CD8-positive, alpha-beta memory T cell (primary cell): ENCODE data around the gene TM4SF4. TPM values are rescaled to one million over a fixed set of nuclear protein-coding genes. Genes with fewer than 3 reads are reported as not detected.
A peak's percentile ranks its signal among the peaks of the same experiment; 100 is the strongest.

Source experiments
- CTCF ChIA-PET: fragments of 350-600 bp; sonication (Branson Sonifier 250); formaldehyde crosslinking; loops from one replicate; lab custom pipeline; 2021; ENCODE audit warnings: antibody characterized with exemption; lab: Charles Lee
- POLR2A ChIA-PET: fragments of 350-600 bp; sonication (Branson Sonifier 250); formaldehyde crosslinking; loops from one replicate; lab custom pipeline; 2021; ENCODE audit warnings: antibody characterized with exemption; lab: Charles Lee
- DNase-seq, 5 donors: peaks; one replicate each; pipeline versions ENCODE4 v3.0.0 to v3.0.0-alpha.2; 2020 to 2022; ENCODE audit warnings: mixed read lengths in 1 of 5
- H3K27ac ChIP-seq: one replicate; pipeline ENCODE4 v1.7.0; 2013; ENCODE audit warnings: low read depth, mild to moderate bottlenecking, low read length, moderate library complexity
- H3K27me3 ChIP-seq: 2 replicates; pipeline ENCODE4 v1.7.0; 2013; ENCODE audit warnings: low read length, mild to moderate bottlenecking; ENCODE audit not compliant: insufficient read depth, poor library complexity, severe bottlenecking
- H3K36me3 ChIP-seq: 2 replicates; pipeline ENCODE4 v1.7.0; 2013; ENCODE audit warnings: mild to moderate bottlenecking, low read length, moderate library complexity; ENCODE audit not compliant: insufficient read depth
- H3K4me1 ChIP-seq: 2 replicates; pipeline ENCODE4 v1.7.0; 2013; ENCODE audit warnings: mild to moderate bottlenecking, low read length, moderate library complexity; ENCODE audit not compliant: insufficient read depth
- H3K4me3 ChIP-seq: 2 replicates; pipeline ENCODE4 v1.7.0; 2013; ENCODE audit warnings: mild to moderate bottlenecking, low read length
- H3K9me3 ChIP-seq: 2 replicates; pipeline ENCODE4 v1.7.0; 2013; ENCODE audit warnings: mild to moderate bottlenecking, low read length
- H3K27ac Mint-ChIP-seq, 8 donors: one replicate each; pipeline ENCODE4 v1.8.0; 2020 to 2021; ENCODE audit warnings: mixed read lengths in 8 of 8, mild to moderate bottlenecking in 6 of 8, inconsistent platforms in 3 of 8, moderate library complexity in 3 of 8
- H3K27me3 Mint-ChIP-seq, 2 donors: one replicate each; pipeline ENCODE4 v1.8.0; 2020 to 2021; ENCODE audit warnings: mixed read lengths in 2 of 2, mild to moderate bottlenecking in 1 of 2, moderate library complexity in 1 of 2
- H3K36me3 Mint-ChIP-seq, 3 donors: one replicate each; pipeline ENCODE4 v1.8.0; 2020 to 2021; ENCODE audit warnings: mixed read lengths in 3 of 3, inconsistent platforms in 1 of 3, mild to moderate bottlenecking in 1 of 3
- H3K4me1 Mint-ChIP-seq, 3 donors: one replicate each; pipeline ENCODE4 v1.8.0; 2020 to 2021; ENCODE audit warnings: mixed read lengths in 3 of 3, inconsistent platforms in 1 of 3, mild to moderate bottlenecking in 1 of 3
- H3K4me3 Mint-ChIP-seq, 7 donors: one replicate each; pipeline ENCODE4 v1.8.0; 2020 to 2021; ENCODE audit warnings: mixed read lengths in 7 of 7, mild to moderate bottlenecking in 6 of 7, moderate library complexity in 4 of 7, inconsistent platforms in 2 of 7
- H3K9me3 Mint-ChIP-seq, 5 donors: one replicate each; pipeline ENCODE4 v1.8.0; 2020 to 2022; ENCODE audit warnings: mixed read lengths in 5 of 5, mild to moderate bottlenecking in 3 of 5, moderate library complexity in 2 of 5, inconsistent platforms in 1 of 5
- polyA plus RNA-seq: library from polyadenylated mRNA; unstranded; fragments of 300-500 nt; fragmentation: Illumina TruSeq; gene quantifications from one replicate; pipeline ENCODE4 v1.2.3, GENCODE V29; 2021
- total RNA-seq, 2 experiments: library from RNA; stranded (reverse); gene quantifications; one replicate each; pipeline ENCODE4 v1.2.3, GENCODE V29; 2021

The TM4SF4 gene
- total and polyA plus RNA-seq, 3 experiments from 2014 or later: not detected

- H3K36me3 Mint-ChIP-seq: peaks cover 0 to 6% (median 3%) of the 10 kb centered on the region in 3 donors
- H3K27ac Mint-ChIP-seq: peak overlapping the region in 1 of 8 donors; percentile 3
- peaks cover 3 to 5% of the 10 kb centered on the region in 2 donors for H3K27me3 Mint-ChIP-seq
- Histone ChIP-seq H3K27me3 (no peaks in the 10 kb centered on the region), H3K27ac (no peak overlapping the region), H3K4me1 (no peaks in the 10 kb centered on the region), H3K4me3 (no peak overlapping the region), H3K9me3 (no peaks in the 10 kb centered on the region), H3K36me3 (no peaks in the 10 kb centered on the region)
- H3K4me3 Mint-ChIP-seq: peak overlapping the region in 1 of 7 donors; percentile 1
- no peak for DNase-seq
- ChIA-PET POLR2A (no interaction called here), CTCF (no interaction called here)
- H3K4me1 Mint-ChIP-seq: peaks cover 14 to 19% (median 16%) of the 10 kb centered on the region in 3 donors
- H3K9me3 Mint-ChIP-seq: no peaks in the 10 kb centered on the region
Observed at GRCh38 chr3:149528340-149528650, 53.8 kb downstream of the TM4SF4 start.

GRCh38 chr3:149529099-149529498, 54.6 kb downstream of the TM4SF4 start:
- Histone ChIP-seq H3K36me3 (no peaks in the 10 kb centered on the region), H3K9me3 (no peaks in the 10 kb centered on the region), H3K27ac (no peak overlapping the region), H3K27me3 (no peaks in the 10 kb centered on the region), H3K4me1 (no peaks in the 10 kb centered on the region), H3K4me3 (no peak overlapping the region)
- Mint-ChIP-seq H3K36me3 (peaks cover 0 to 3% (median 0%) of the 10 kb centered on the region in 3 donors), H3K4me1 (peaks cover 14 to 19% (median 16%) of the 10 kb centered on the region in 3 donors), H3K27ac (no peak overlapping the region), H3K9me3 (no peaks in the 10 kb centered on the region), H3K4me3 (no peak overlapping the region), H3K27me3 (peaks cover 0 to 5% of the 10 kb centered on the region in 2 donors)
- DNase-seq: no peak
- CTCF ChIA-PET: no interaction called here
- POLR2A ChIA-PET: no interaction called here

- H3K4me3 ChIP-seq: no peak overlapping the region
- H3K9me3 Mint-ChIP-seq: no peaks in the 10 kb centered on the region
Observed at GRCh38 chr3:149532489-149533180, 58.1 kb downstream of the TM4SF4 start.

GRCh38 chr3:149534082-149534481, 59.6 kb downstream of the TM4SF4 start:
- CTCF ChIA-PET: no interaction called here
- no peak overlapping the region for H3K27ac ChIP-seq

More at GRCh38 chr3:149532489-149533180, 58.1 kb downstream of the TM4SF4 start:
- Mint-ChIP-seq H3K27ac (no peak overlapping the region), H3K36me3 (peaks cover 0 to 1% (median 0%) of the 10 kb centered on the region in 3 donors), H3K27me3 (peaks cover 0 to 3% of the 10 kb centered on the region in 2 donors), H3K4me1 (peaks cover 7 to 14% (median 8%) of the 10 kb centered on the region in 3 donors), H3K4me3 (no peak overlapping the region)
- ChIA-PET POLR2A (no interaction called here), CTCF (interaction anchor here (1.0 kb wide), 1 partner anchor 240 kb away, joined by 4 read pairs; no protein-coding TSS in a partner anchor)
- Histone ChIP-seq H3K36me3 (no peaks in the 10 kb centered on the region), H3K4me1 (no peaks in the 10 kb centered on the region), H3K27me3 (no peaks in the 10 kb centered on the region), H3K27ac (no peak overlapping the region), H3K9me3 (no peaks in the 10 kb centered on the region)
- no peak for DNase-seq

GRCh38 chr3:149534671-149535332, 60.3 kb downstream of the TM4SF4 start:
- ChIA-PET POLR2A (no interaction called here), CTCF (no interaction called here)
- Mint-ChIP-seq H3K36me3 (peaks cover 0 to 2% (median 0%) of the 10 kb centered on the region in 3 donors), H3K4me1 (peaks cover 0 to 8% (median 2%) of the 10 kb centered on the region in 3 donors), H3K4me3 (no peak overlapping the region), H3K9me3 (no peaks in the 10 kb centered on the region), H3K27ac (peak overlapping the region in 1 of 8 donors; percentile 13), H3K27me3 (peaks cover 0 to 3% of the 10 kb centered on the region in 2 donors)
- H3K4me1 ChIP-seq: no peaks in the 10 kb centered on the region
- no peaks in the 10 kb centered on the region for H3K9me3 ChIP-seq
- no peak for DNase-seq
- no peaks in the 10 kb centered on the region for H3K27me3 ChIP-seq
- no peak overlapping the region for H3K4me3 ChIP-seq
- H3K27ac ChIP-seq: no peak overlapping the region
- no peaks in the 10 kb centered on the region for H3K36me3 ChIP-seq

More at GRCh38 chr3:149534082-149534481, 59.6 kb downstream of the TM4SF4 start:
- Histone ChIP-seq H3K27me3 (no peaks in the 10 kb centered on the region), H3K4me3 (no peak overlapping the region), H3K9me3 (no peaks in the 10 kb centered on the region), H3K4me1 (no peaks in the 10 kb centered on the region), H3K36me3 (no peaks in the 10 kb centered on the region)
- Mint-ChIP-seq H3K4me1 (peaks cover 0 to 8% (median 2%) of the 10 kb centered on the region in 3 donors), H3K9me3 (no peaks in the 10 kb centered on the region), H3K36me3 (peaks cover 0 to 2% (median 0%) of the 10 kb centered on the region in 3 donors), H3K4me3 (no peak overlapping the region), H3K27me3 (peaks cover 0 to 3% of the 10 kb centered on the region in 2 donors), H3K27ac (no peak overlapping the region)
- no peak for DNase-seq
- POLR2A ChIA-PET: no interaction called here

- no peaks in the 10 kb centered on the region for H3K36me3 ChIP-seq
- H3K27me3 Mint-ChIP-seq: peaks cover 0 to 3% of the 10 kb centered on the region in 2 donors
- no peak for DNase-seq
- H3K27ac Mint-ChIP-seq: no peak overlapping the region
- H3K4me1 Mint-ChIP-seq: peaks cover 0 to 8% (median 2%) of the 10 kb centered on the region in 3 donors
- ChIA-PET POLR2A (no interaction called here), CTCF (no interaction called here)
- H3K4me1 ChIP-seq: no peaks in the 10 kb centered on the region
- no peaks in the 10 kb centered on the region for H3K9me3 ChIP-seq
- peaks cover 0 to 2% (median 0%) of the 10 kb centered on the region in 3 donors for H3K36me3 Mint-ChIP-seq
- no peak overlapping the region for H3K4me3 ChIP-seq
- H3K27me3 ChIP-seq: no peaks in the 10 kb centered on the region
- no peak overlapping the region for H3K4me3 Mint-ChIP-seq
- H3K9me3 Mint-ChIP-seq: no peaks in the 10 kb centered on the region
- no peak overlapping the region for H3K27ac ChIP-seq
Observed at GRCh38 chr3:149535333-149535685, 60.8 kb downstream of the TM4SF4 start.

GRCh38 chr3:149536429-149536828, 61.9 kb downstream of the TM4SF4 start:
- H3K4me1 Mint-ChIP-seq: peaks cover 0 to 8% (median 2%) of the 10 kb centered on the region in 3 donors
- no peak overlapping the region for H3K27ac Mint-ChIP-seq
- no peaks in the 10 kb centered on the region for H3K9me3 ChIP-seq
- no peaks in the 10 kb centered on the region for H3K9me3 Mint-ChIP-seq
- H3K27ac ChIP-seq: no peak overlapping the region
- peaks cover 0 to 2% (median 0%) of the 10 kb centered on the region in 3 donors for H3K36me3 Mint-ChIP-seq
- no peak overlapping the region for H3K4me3 Mint-ChIP-seq
- CTCF ChIA-PET: no interaction called here
- H3K4me3 ChIP-seq: no peak overlapping the region
- no peaks in the 10 kb centered on the region for H3K4me1 ChIP-seq
- no peaks in the 10 kb centered on the region for H3K27me3 ChIP-seq
- POLR2A ChIA-PET: no interaction called here
- H3K27me3 Mint-ChIP-seq: peaks cover 0 to 2% of the 10 kb centered on the region in 2 donors
- DNase-seq: no peak
- no peaks in the 10 kb centered on the region for H3K36me3 ChIP-seq

- Mint-ChIP-seq H3K9me3 (no peaks in the 10 kb centered on the region), H3K36me3 (peaks cover 0 to 2% (median 0%) of the 10 kb centered on the region in 3 donors), H3K27me3 (peaks cover 0 to 3% of the 10 kb centered on the region in 2 donors), H3K4me1 (no peaks in the 10 kb centered on the region), H3K27ac (no peak overlapping the region), H3K4me3 (no peak overlapping the region)
- DNase-seq: no peak
- H3K27me3 ChIP-seq: no peaks in the 10 kb centered on the region
- H3K27ac ChIP-seq: no peak overlapping the region
- H3K9me3 ChIP-seq: no peaks in the 10 kb centered on the region
- H3K4me1 ChIP-seq: no peaks in the 10 kb centered on the region
- H3K36me3 ChIP-seq: no peaks in the 10 kb centered on the region
- ChIA-PET POLR2A (no interaction called here), CTCF (no interaction called here)
- no peak overlapping the region for H3K4me3 ChIP-seq
Observed at GRCh38 chr3:149538371-149538770, 63.9 kb downstream of the TM4SF4 start.
